Kidney (tissue), 14 donors: ENCODE results near the gene ZNF511. TPM values are rescaled to one million over a fixed set of nuclear protein-coding genes. Genes with fewer than 3 reads are reported as not detected.
A peak's percentile ranks its signal among the peaks of the same experiment; 100 is the strongest.

Experiments used
- DNase-seq, 5 donors: peaks; one replicate each; pipeline ENCODE4 v3.0.0-alpha.2; 2013 to 2020
- FAIRE-seq: peaks from 2 replicates; lab custom pipeline; 2012; peaks lifted over from hg19 to GRCh38; lab: Jason Lieb, UNC
- H3K27ac ChIP-seq, 2 donors: one replicate each; pipeline ENCODE4 v1.7.0; 2013; ENCODE audit warnings: low read depth in 2 of 2, low read length in 2 of 2, inconsistent platforms in 1 of 2
- H3K27me3 ChIP-seq: one replicate; pipeline ENCODE4 v1.7.1; 2013; ENCODE audit warnings: low read length, inconsistent platforms; ENCODE audit not compliant: control insufficient read depth, insufficient read depth
- H3K36me3 ChIP-seq, 3 donors: one replicate each; pipeline versions ENCODE4 v1.7.0 to v1.7.1; 2013; ENCODE audit warnings: low read length in 3 of 3, control low read depth in 1 of 3, inconsistent platforms in 1 of 3; ENCODE audit not compliant: insufficient read depth in 3 of 3, control insufficient read depth in 2 of 3
- H3K4me1 ChIP-seq, 3 donors: one replicate each; pipeline versions ENCODE4 v1.7.0 to v1.7.1; 2013; ENCODE audit warnings: low read length in 3 of 3, inconsistent platforms in 1 of 3, low read depth in 1 of 3; ENCODE audit not compliant: control insufficient read depth in 2 of 3, insufficient read depth in 2 of 3
- H3K4me3 ChIP-seq, 3 donors: one replicate each; pipeline versions ENCODE4 v1.7.0 to v1.8.1; 2013; ENCODE audit warnings: low read length in 3 of 3, control low read depth in 1 of 3, inconsistent platforms in 1 of 3
- H3K9ac ChIP-seq, 3 donors: one replicate each; pipeline versions ENCODE4 v1.7.0 to v1.7.1; 2013; ENCODE audit warnings: low read length in 3 of 3, control low read depth in 1 of 3, inconsistent platforms in 1 of 3
- H3K9me3 ChIP-seq, 3 donors: one replicate each; pipeline versions ENCODE4 v1.7.0 to v1.7.1; 2013; ENCODE audit warnings: low read length in 3 of 3, control low read depth in 1 of 3, inconsistent platforms in 1 of 3; ENCODE audit not compliant: control insufficient read depth in 2 of 3, insufficient read depth in 1 of 3
- CTCF ChIP-seq: IDR thresholded peaks from 3 replicates; pipeline ENCODE4 v1.5.1; 2012; ENCODE audit warnings: mild to moderate bottlenecking, moderate library complexity, borderline replicate concordance; ENCODE audit not compliant: insufficient read depth; ENCODE audit errors: extremely low read depth
- intact Hi-C: fragments of 100-400 bp; cut with DNase I; formaldehyde crosslinking; loops from one replicate; pipeline ENCODE4 v1.11.1; 2022
- polyA plus RNA-seq: library from polyadenylated mRNA; stranded (reverse); fragments of 350-450 nt; fragmentation: Illumina TruSeq; extraction: RNeasy Lipid Tissue Mini Kit (QIAGEN cat#74804); gene quantifications from one replicate; pipeline ENCODE4 v1.2.3, GENCODE V29; 2014; ENCODE audit warnings: low read depth, low replicate concordance; ENCODE audit not compliant: insufficient read depth
- total RNA-seq: library from RNA; stranded (reverse); fragmentation: NEBNext Ultra II Directional; extraction: Animal tissue kit (Norgen Biotek cat#: 25700); gene quantifications from one replicate; pipeline ENCODE4 v1.2.1, GENCODE V29; 2021
- donor health status: control.
- donor health status: control.
- donor health status: control.
- donor health status: control.
- donor health status: control.
- donor health status: DM: yes; HTN: yes; CAD: no.
- donor health status: Normal renal cell carcinoma (clear cell type).

The ZNF511 gene
- total and polyA plus RNA-seq, 2 donors from 2014 or later: 35.6 to 50.7 TPM

- H3K27ac ChIP-seq: peak overlapping the region in 1 of 2 donors; percentile 41
- DNase-seq: peak in 4 of 5 donors; percentile 63 to 81 (median 72)
- H3K4me1 ChIP-seq: no peaks in the 10 kb centered on the region
- intact Hi-C loops: no loop called here
- TF ChIP-seq CTCF: no peak
- FAIRE-seq: no peak
- H3K36me3 ChIP-seq: peaks cover 0 to 26% (median 16%) of the 10 kb centered on the region in 3 donors
- no peaks in the 10 kb centered on the region for H3K27me3 ChIP-seq
- H3K4me3 ChIP-seq: no peak overlapping the region
- no peaks in the 10 kb centered on the region for H3K9me3 ChIP-seq
- H3K9ac ChIP-seq: no peak overlapping the region
Observed at GRCh38 chr10:133278577-133279265, 30.0 kb upstream of the ZNF511 start.

GRCh38 chr10:133279326-133280226 lies 29.1 kb upstream of the ZNF511 start:
- DNase-seq: no peak
- H3K4me3 ChIP-seq: no peak overlapping the region
- no peak for FAIRE-seq
- no peaks in the 10 kb centered on the region for H3K4me1 ChIP-seq
- H3K9ac ChIP-seq: no peak overlapping the region
- H3K9me3 ChIP-seq: no peaks in the 10 kb centered on the region
- no peak overlapping the region for H3K27ac ChIP-seq
- peaks cover 0 to 29% (median 20%) of the 10 kb centered on the region in 3 donors for H3K36me3 ChIP-seq
- H3K27me3 ChIP-seq: no peaks in the 10 kb centered on the region
- no peak for TF ChIP-seq CTCF
- intact Hi-C loops: no loop called here

- intact Hi-C loops: no loop called here
- H3K4me3 ChIP-seq: no peak overlapping the region
- TF ChIP-seq CTCF: no peak
- H3K9me3 ChIP-seq: no peaks in the 10 kb centered on the region
- DNase-seq: no peak
- H3K4me1 ChIP-seq: no peaks in the 10 kb centered on the region
- peaks cover 0 to 37% (median 25%) of the 10 kb centered on the region in 3 donors for H3K36me3 ChIP-seq
- no peak overlapping the region for H3K27ac ChIP-seq
- H3K9ac ChIP-seq: no peak overlapping the region
- no peak for FAIRE-seq
- no peaks in the 10 kb centered on the region for H3K27me3 ChIP-seq
Observed at GRCh38 chr10:133280391-133281059, 28.2 kb upstream of the ZNF511 start.
